Activated CD8-positive, alpha-beta memory T cell treated with anti-CD3 and anti-CD28 coated beads, Interleukin-2, amount 10 ng/mL, durations not matched to agents 7 days and 5 days (primary cell): Measurements from ENCODE around the gene TNFRSF21. TPM values are rescaled to one million over a fixed set of nuclear protein-coding genes. Genes with fewer than 3 reads are reported as not detected.

Experiments
- ATAC-seq: fragments of 150-1000 bp; cut with Tn5 transposase; one replicate; pipeline ENCODE4 v1.10.0; 2021; ENCODE audit warnings: moderate library complexity
- CTCF ChIA-PET: fragments of 350-600 bp; sonication (Branson Sonifier 250); formaldehyde crosslinking; loops from one replicate; lab custom pipeline; 2021; ENCODE audit warnings: antibody characterized with exemption; lab: Charles Lee
- DNase-seq: peaks from one replicate; pipeline ENCODE4 v3.0.0-alpha.2; 2020
- H3K27ac Mint-ChIP-seq: one replicate; pipeline ENCODE4 v1.8.0; 2021; ENCODE audit warnings: mild to moderate bottlenecking, mixed read lengths
- H3K27me3 Mint-ChIP-seq: one replicate; pipeline ENCODE4 v1.8.0; 2021; ENCODE audit warnings: mixed read lengths
- H3K36me3 Mint-ChIP-seq: one replicate; pipeline ENCODE4 v1.8.0; 2021; ENCODE audit warnings: mild to moderate bottlenecking, mixed read lengths
- H3K4me1 Mint-ChIP-seq: one replicate; pipeline ENCODE4 v1.8.0; 2021; ENCODE audit warnings: mixed read lengths
- H3K4me3 Mint-ChIP-seq: one replicate; pipeline ENCODE4 v1.8.0; 2021; ENCODE audit warnings: mild to moderate bottlenecking, moderate library complexity, mixed read lengths
- H3K9me3 Mint-ChIP-seq: one replicate; pipeline ENCODE4 v1.8.0; 2022; ENCODE audit warnings: low read depth, mixed read lengths
- total RNA-seq, 2 experiments: library from RNA; stranded (reverse); gene quantifications; one replicate each; pipeline ENCODE4 v1.2.3, GENCODE V29; 2021

Gene TNFRSF21
- total RNA-seq, 2 experiments from 2014 or later: 0.09 to 0.40 TPM

- CTCF ChIA-PET: no interaction called here
- Mint-ChIP-seq H3K4me1 (peaks cover 21% of the 10 kb centered on the region), H3K9me3 (no peaks in the 10 kb centered on the region), H3K36me3 (no peaks in the 10 kb centered on the region), H3K27me3 (peaks cover 4% of the 10 kb centered on the region), H3K27ac (no peak overlapping the region), H3K4me3 (no peak overlapping the region)
- no peak for DNase-seq
- ATAC-seq: no peak
These were observed 109.0 kb downstream of the TNFRSF21 start for GRCh38 chr6:47200536-47201334.

GRCh38 chr6:47197682-47198640, 111.7 kb downstream of the TNFRSF21 start:
- ATAC-seq (no peak), DNase-seq (no peak)
- Mint-ChIP-seq H3K9me3 (no peaks in the 10 kb centered on the region), H3K4me1 (peaks cover 8% of the 10 kb centered on the region), H3K4me3 (peak overlapping the region; percentile 43), H3K36me3 (no peaks in the 10 kb centered on the region), H3K27ac (no peak overlapping the region), H3K27me3 (peaks cover 4% of the 10 kb centered on the region)
- CTCF ChIA-PET: no interaction called here

GRCh38 chr6:47196113-47196512, 113.6 kb downstream of the TNFRSF21 start:
- Mint-ChIP-seq H3K36me3 (no peaks in the 10 kb centered on the region), H3K27ac (no peak overlapping the region), H3K27me3 (peaks cover 4% of the 10 kb centered on the region), H3K4me1 (peaks cover 6% of the 10 kb centered on the region), H3K9me3 (no peaks in the 10 kb centered on the region), H3K4me3 (no peak overlapping the region)
- DNase-seq (no peak), ATAC-seq (no peak)
- CTCF ChIA-PET: no interaction called here

- Mint-ChIP-seq H3K9me3 (no peaks in the 10 kb centered on the region), H3K36me3 (no peaks in the 10 kb centered on the region), H3K27ac (no peak overlapping the region), H3K4me1 (peaks cover 6% of the 10 kb centered on the region), H3K27me3 (no peaks in the 10 kb centered on the region), H3K4me3 (no peak overlapping the region)
- CTCF ChIA-PET: no interaction called here
- ATAC-seq (no peak), DNase-seq (no peak)
These were observed 114.6 kb downstream of the TNFRSF21 start for GRCh38 chr6:47195011-47195650.

GRCh38 chr6:47188588-47189021, 121.1 kb downstream of the TNFRSF21 start:
- Mint-ChIP-seq H3K27me3 (no peaks in the 10 kb centered on the region), H3K4me3 (no peak overlapping the region), H3K27ac (no peak overlapping the region), H3K4me1 (no peaks in the 10 kb centered on the region), H3K9me3 (no peaks in the 10 kb centered on the region), H3K36me3 (no peaks in the 10 kb centered on the region)
- DNase-seq: no peak
- CTCF ChIA-PET: no interaction called here
- ATAC-seq: no peak

- H3K9me3 Mint-ChIP-seq: no peaks in the 10 kb centered on the region
- no peak overlapping the region for H3K4me3 Mint-ChIP-seq
- no peaks in the 10 kb centered on the region for H3K4me1 Mint-ChIP-seq
- CTCF ChIA-PET: no interaction called here
- no peak overlapping the region for H3K27ac Mint-ChIP-seq
- H3K27me3 Mint-ChIP-seq: no peaks in the 10 kb centered on the region
- DNase-seq (no peak), ATAC-seq (no peak)
- no peaks in the 10 kb centered on the region for H3K36me3 Mint-ChIP-seq
These were observed 121.7 kb downstream of the TNFRSF21 start for GRCh38 chr6:47187893-47188587.

- no peak overlapping the region for H3K27ac Mint-ChIP-seq
- no peaks in the 10 kb centered on the region for H3K4me1 Mint-ChIP-seq
- H3K4me3 Mint-ChIP-seq: no peak overlapping the region
- H3K36me3 Mint-ChIP-seq: no peaks in the 10 kb centered on the region
- no peaks in the 10 kb centered on the region for H3K27me3 Mint-ChIP-seq
- no peak for ATAC-seq
- CTCF ChIA-PET: no interaction called here
- no peak for DNase-seq
- H3K9me3 Mint-ChIP-seq: no peaks in the 10 kb centered on the region
These were observed 122.6 kb downstream of the TNFRSF21 start for GRCh38 chr6:47187113-47187512.

GRCh38 chr6:47182291-47182957, 127.3 kb downstream of the TNFRSF21 start:
- Mint-ChIP-seq H3K27me3 (no peaks in the 10 kb centered on the region), H3K9me3 (no peaks in the 10 kb centered on the region), H3K27ac (no peak overlapping the region), H3K4me1 (no peaks in the 10 kb centered on the region), H3K36me3 (no peaks in the 10 kb centered on the region), H3K4me3 (no peak overlapping the region)
- CTCF ChIA-PET: no interaction called here
- ATAC-seq: no peak
- no peak for DNase-seq

GRCh38 chr6:47181681-47182080, 128.0 kb downstream of the TNFRSF21 start:
- DNase-seq: no peak

More at GRCh38 chr6:47181681-47182080, 128.0 kb downstream of the TNFRSF21 start:
- Mint-ChIP-seq H3K27ac (no peak overlapping the region), H3K4me1 (no peaks in the 10 kb centered on the region), H3K9me3 (no peaks in the 10 kb centered on the region), H3K36me3 (no peaks in the 10 kb centered on the region), H3K27me3 (no peaks in the 10 kb centered on the region), H3K4me3 (no peak overlapping the region)
- CTCF ChIA-PET: no interaction called here
- ATAC-seq: no peak

Other genes starting within 250 kb of the TNFRSF21 start
- 10 to 100 TPM; 25.5 to 30.9 TPM for gene CD2AP, start 167.9 kb upstream of the TNFRSF21 start, total RNA-seq